Frontal cortex (tissue), 4 donors: Measurements from ENCODE around the gene SLC38A9. TPM values are rescaled to one million over a fixed set of nuclear protein-coding genes. Genes with fewer than 3 reads are reported as not detected.

Source experiments
- DNase-seq, 2 donors: peaks; one replicate each; pipeline ENCODE4 v3.0.0; 2012; ENCODE audit warnings: low spot score in 2 of 2
- FAIRE-seq: peaks from 2 replicates; lab custom pipeline; 2012; peaks lifted over from hg19 to GRCh38; lab: Jason Lieb, UNC
- small RNA-seq: library from RNA; depleted of rRNA; stranded (forward); fragments of <200 nt; gene quantifications from one replicate; pipeline ENCODE3, GENCODE V24; 2014
- total RNA-seq: library from RNA; depleted of rRNA; stranded (reverse); fragments of >200 nt; gene quantifications from one replicate; pipeline ENCODE4 v1.2.3, GENCODE V29; 2014
- donor health status: control.
- donor health status: control.
- donor health status: control.

Gene SLC38A9
- total RNA-seq, 1 donor from 2014 or later: 88.0 TPM

GRCh38 chr5:55592388-55593114 is 119.6 kb downstream of the SLC38A9 start:
- FAIRE-seq: no peak

GRCh38 chr5:55591686-55592085 is 120.4 kb downstream of the SLC38A9 start:
- FAIRE-seq (no peak), DNase-seq (no peak)

More at GRCh38 chr5:55592388-55593114, 119.6 kb downstream of the SLC38A9 start:
- DNase-seq: no peak

GRCh38 chr5:55585206-55585610 is 126.9 kb downstream of the SLC38A9 start:
- no peak for DNase-seq
- FAIRE-seq: no peak

- FAIRE-seq: no peak
Measured at GRCh38 chr5:55584398-55585205, 127.5 kb downstream of the SLC38A9 start.

GRCh38 chr5:55583578-55583977 is 128.5 kb downstream of the SLC38A9 start:
- no peak for FAIRE-seq

More at GRCh38 chr5:55584398-55585205, 127.5 kb downstream of the SLC38A9 start:
- no peak for DNase-seq

GRCh38 chr5:55582256-55582655 is 129.9 kb downstream of the SLC38A9 start:
- DNase-seq: no peak
- no peak for FAIRE-seq

More at GRCh38 chr5:55583578-55583977, 128.5 kb downstream of the SLC38A9 start:
- DNase-seq: no peak

- no peak for DNase-seq
Measured at GRCh38 chr5:55580042-55580441, 132.1 kb downstream of the SLC38A9 start.

GRCh38 chr5:55578771-55579170 is 133.4 kb downstream of the SLC38A9 start:
- FAIRE-seq (no peak), DNase-seq (no peak)

More at GRCh38 chr5:55580042-55580441, 132.1 kb downstream of the SLC38A9 start:
- FAIRE-seq: no peak

- no peak for DNase-seq
- FAIRE-seq: no peak
Measured at GRCh38 chr5:55577353-55578060, 134.6 kb downstream of the SLC38A9 start.

GRCh38 chr5:55576661-55577060 is 135.5 kb downstream of the SLC38A9 start:
- FAIRE-seq (no peak), DNase-seq (no peak)

Small RNAs within 50 kb of the gene (small RNA-seq; reads per million reads assigned to genes)
- gene AC016632.1: not detected

Other genes starting within 250 kb of the SLC38A9 start
- gene PLPP1, start 177.4 kb downstream of the SLC38A9 start, total RNA-seq: 25.7 TPM
- 0.82 TPM for gene DDX4, start 25.7 kb upstream of the SLC38A9 start, total RNA-seq
- gene IL31RA, start 139.0 kb upstream of the SLC38A9 start, total RNA-seq: not detected